TTC549 (cell line): Measurements from ENCODE around the gene SHOC1.
"Not testable (repeated sequence)": the region's sequence is repeated elsewhere in the genome, so short reads cannot be mapped to it uniquely, and the experiment has no call there.

Experiments
- FAIRE-seq: peaks from 2 replicates; lab custom pipeline; 2012; peaks lifted over from hg19 to GRCh38; lab: Jason Lieb, UNC

The SHOC1 gene

GRCh38 chr9:111794835-111795556 lies at the start of gene SHOC1:
Gene SHOC1 (minus strand): TSS chr9:111794937. CDS start chr9:111791418, 3,519 bp downstream.
- no peak for FAIRE-seq

- FAIRE-seq, result no peak
These were observed 49.2 kb upstream of the SHOC1 start for GRCh38 chr9:111843971-111844370.

- no peak for FAIRE-seq
These were observed 47.6 kb upstream of the SHOC1 start for GRCh38 chr9:111842313-111842712.

DNA sequence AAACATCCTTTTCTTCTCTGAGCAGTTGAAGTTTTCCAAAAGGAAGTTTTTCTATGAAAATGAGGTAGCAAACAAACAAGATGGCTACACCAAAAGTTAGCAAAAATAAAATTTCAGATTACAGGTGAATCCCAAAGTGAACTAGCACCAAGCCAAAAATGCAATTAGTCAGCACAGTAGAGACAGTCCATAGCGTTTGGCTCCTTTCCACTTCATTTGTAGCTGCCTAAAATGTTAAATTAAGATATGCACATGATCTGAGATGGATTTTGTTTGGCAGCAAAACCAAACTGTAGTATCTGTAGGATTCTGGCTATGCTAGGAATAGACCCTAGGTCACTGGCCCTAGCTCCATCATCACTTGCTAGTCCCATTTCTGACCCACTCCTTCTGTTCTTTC lies 45.7 kb upstream of the SHOC1 start:
- no peak for FAIRE-seq

DNA sequence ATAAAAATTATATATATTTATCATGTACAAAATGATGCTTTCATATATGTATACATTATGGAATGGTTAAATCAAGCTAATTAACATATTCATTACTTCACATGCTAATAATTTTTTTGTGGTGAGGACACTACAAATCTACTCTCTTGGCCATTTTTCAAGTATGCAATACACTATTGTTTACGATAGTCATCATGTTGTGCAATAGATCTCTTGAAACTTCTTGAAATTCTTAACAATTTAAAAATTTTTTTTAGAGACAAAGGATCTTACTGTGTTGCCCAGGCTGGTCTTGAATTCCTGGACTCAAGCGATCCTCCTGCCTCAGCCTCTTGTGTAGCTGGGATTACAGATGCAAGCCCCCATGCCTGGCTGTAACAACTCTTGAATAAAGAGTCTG lies 45.2 kb upstream of the SHOC1 start:
- FAIRE-seq, result no peak

GRCh38 chr9:111839387-111839786 lies 44.6 kb upstream of the SHOC1 start:
- FAIRE-seq, result no peak

GRCh38 chr9:111838439-111838838 lies 43.7 kb upstream of the SHOC1 start:
- FAIRE-seq, result no peak

- FAIRE-seq, result no peak
These were observed 41.6 kb upstream of the SHOC1 start for GRCh38 chr9:111836311-111836710.

GRCh38 chr9:111833941-111834340 lies 39.2 kb upstream of the SHOC1 start:
- no peak for FAIRE-seq

GRCh38 chr9:111832449-111832848 lies 37.7 kb upstream of the SHOC1 start:
- FAIRE-seq, result no peak

DNA sequence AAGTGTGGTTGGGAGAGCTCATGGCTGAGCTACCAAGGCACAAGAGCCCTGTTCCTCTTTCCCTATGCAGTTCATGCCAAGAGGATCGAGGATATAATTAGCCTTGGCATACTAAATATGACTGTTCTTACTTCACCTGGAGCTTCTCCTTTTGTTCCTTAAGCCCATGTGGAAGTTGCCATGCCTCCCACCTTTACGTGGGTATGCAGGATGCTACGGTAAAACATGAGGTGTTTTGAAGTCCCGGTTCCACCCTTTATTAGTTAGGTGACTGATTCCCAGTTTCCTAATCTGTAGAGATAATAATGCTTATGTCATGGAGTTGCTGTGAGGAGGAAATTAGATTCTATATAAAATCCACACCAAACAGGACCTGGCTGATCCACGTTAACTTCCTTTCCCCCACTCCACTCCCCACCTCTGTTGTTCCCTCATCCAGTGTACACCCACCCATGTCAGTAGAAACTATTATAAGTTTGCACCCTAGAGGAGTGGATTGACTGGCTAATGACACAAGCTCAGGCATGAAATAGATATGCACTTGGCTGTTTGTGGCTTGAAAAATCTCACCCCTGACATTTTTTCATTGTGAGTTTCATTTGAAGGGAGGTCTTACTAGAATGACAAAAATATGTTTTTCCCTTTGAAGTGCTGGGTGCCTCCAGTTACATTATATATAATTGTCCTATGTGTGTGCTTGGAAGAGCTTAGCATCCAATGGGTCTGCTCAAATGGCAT lies 36.8 kb upstream of the SHOC1 start:
- no peak for FAIRE-seq

GRCh38 chr9:111828193-111828592 lies 33.5 kb upstream of the SHOC1 start:
- FAIRE-seq, result no peak

GRCh38 chr9:111825468-111826145 lies 30.9 kb upstream of the SHOC1 start:
- FAIRE-seq, result no peak

DNA sequence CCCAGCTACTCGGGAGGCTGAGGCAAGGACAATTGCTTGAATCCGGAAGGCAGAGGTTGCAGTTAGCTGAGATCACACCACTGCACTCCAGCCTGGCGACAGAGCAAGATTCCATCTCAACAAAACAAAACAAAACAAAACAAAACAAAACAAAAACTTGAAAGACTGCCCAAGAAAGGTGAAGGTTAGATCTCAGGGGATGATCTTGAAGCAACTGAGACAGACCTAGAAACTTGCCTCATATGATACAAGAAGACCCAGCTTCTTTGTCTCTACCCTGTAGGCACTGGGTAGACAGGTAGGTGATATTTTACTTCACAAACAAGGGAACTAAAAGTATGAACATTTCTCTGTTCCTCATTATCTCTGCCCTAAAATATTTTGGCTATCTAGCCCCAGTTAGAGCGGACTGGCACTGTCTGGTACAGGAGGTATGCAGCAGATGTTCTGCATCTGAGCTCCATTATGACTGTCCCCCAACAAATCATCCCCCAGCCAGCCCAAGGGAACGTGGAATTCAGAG lies 26.3 kb upstream of the SHOC1 start:
- no peak for FAIRE-seq

GRCh38 chr9:111819360-111819759 lies 24.6 kb upstream of the SHOC1 start:
- no peak for FAIRE-seq

- FAIRE-seq, result no peak
These were observed 20.7 kb upstream of the SHOC1 start for GRCh38 chr9:111815285-111816070.

DNA sequence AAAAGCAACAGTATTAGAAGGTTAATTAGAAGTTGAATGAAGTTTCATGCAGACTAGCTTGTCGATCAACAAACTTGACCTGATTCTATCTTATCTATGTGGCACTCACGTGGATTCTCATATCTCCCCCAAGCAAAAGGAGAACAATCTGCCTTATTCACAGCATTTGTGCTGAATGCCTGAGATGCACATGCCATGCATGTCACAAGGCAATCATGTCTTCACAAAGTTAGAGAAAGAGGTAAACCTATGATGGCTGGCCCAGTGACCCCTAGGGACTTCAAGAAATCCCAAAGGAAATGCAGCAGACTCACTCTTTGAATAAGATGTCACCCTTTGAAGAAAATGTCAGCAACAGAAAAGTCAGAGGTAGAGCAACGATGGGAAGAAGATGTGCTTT lies 17.6 kb upstream of the SHOC1 start:
- FAIRE-seq, result no peak

DNA sequence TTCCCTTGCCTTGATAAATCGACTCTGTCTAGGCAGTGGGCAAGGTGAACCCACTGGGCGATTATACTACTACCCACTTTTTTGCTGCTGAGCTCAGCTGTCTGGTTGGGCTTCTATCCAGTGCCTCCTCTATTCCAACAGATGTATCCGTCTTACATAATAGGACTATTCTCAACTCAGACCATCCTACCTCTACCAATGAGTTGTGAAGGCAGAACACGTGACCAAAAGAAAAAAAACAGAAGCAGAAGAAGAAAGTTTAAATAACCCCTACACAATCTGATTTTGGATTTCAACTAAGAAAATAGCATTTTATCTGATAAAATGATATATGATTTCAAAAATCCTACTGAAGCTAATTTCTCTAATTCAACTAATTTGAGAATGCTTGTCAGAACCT lies 16.2 kb upstream of the SHOC1 start:
- FAIRE-seq, result no peak

- not testable (repeated sequence) for FAIRE-seq
These were observed 15.7 kb upstream of the SHOC1 start for GRCh38 chr9:111810415-111810814.

DNA sequence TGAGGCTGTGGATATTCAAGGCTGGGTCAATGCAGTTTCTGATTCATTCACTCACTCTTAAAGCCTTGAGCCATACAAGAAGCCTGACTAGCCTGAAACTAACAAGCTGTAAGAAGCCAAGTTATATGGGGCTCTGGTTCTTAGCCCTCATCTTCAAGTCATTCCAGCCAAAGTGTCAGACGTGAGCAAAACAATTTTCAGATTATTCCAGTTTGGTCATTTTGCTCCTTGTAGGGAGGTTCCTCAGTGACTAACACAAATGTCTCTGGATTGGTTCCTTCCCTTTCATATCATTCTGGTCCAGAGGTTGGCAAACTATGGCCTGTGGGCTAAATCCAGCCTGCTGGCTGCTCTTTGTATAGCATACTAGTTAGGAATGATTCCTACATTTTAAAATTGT lies 12.5 kb upstream of the SHOC1 start:
- FAIRE-seq, result no peak

DNA sequence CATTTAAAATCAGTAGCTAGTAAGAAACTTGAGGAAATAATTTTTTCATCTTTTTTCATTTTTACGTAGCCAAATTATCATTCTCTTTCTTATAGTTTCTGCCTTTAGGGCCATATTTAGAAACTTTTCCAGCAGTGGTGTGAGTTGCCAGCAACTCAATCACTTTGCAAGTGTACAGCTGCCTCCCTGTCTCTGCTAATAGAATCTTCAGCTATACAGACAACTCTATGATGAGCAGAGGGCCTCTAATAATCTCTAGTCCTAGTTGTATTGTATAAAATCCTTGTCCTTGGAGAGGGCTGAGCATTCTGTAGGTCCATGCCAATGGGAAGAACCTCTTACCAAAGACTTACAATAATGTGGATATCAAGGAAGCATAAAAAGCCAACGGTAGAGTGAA lies 11.5 kb upstream of the SHOC1 start:
- FAIRE-seq, result no peak

DNA sequence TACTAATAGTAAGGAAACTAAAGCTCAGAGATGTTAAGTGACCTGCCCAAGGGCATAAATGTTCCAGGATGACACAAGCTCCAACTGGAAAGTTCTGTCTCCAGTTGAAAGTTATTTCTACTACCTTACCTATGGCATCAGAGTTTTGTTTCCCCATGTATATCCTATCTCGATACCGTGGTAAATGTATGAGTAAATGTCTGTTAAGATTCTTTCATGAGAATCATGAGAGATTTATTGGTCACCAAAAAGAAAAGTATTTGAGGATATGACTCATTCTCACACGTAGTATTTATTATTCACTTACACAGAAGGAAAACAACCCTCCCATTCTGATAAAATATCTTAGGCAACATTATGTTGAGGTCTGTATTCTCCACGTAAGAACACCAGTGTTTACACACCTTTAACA lies 11.1 kb upstream of the SHOC1 start:
- FAIRE-seq, result no peak
